ENCODE measurements around the gene MTARC2.

MTARC2 gene

GRCh38 chr1:220784751-220785150, 36.6 kb downstream of the MTARC2 start:
- no peak for TF ChIP-seq CTCF (IDR thresholded peaks at IDR 0.05; ENCODE audit: insufficient read depth, low read length, poor library complexity, severe bottlenecking)
- H3K4me3 ChIP-seq (replicated peaks; ENCODE audit: low read depth, low read length) = no peak overlapping the region
- H3K36me3 ChIP-seq (ENCODE audit: control insufficient read depth, insufficient read depth, low read length) = no peaks in the 10 kb centered on the region; the same call in 1 of the 2 replicates
- no peak for DNase-seq (ENCODE audit: extremely low read depth, insufficient read length)
- no peaks in the 10 kb centered on the region for H3K27me3 ChIP-seq (replicated peaks; ENCODE audit: control insufficient read depth, insufficient read depth, low read length)

GRCh38 chr1:220785166-220786056, 37.3 kb downstream of the MTARC2 start:
- no peaks in the 10 kb centered on the region; the same call in 1 of the 2 replicates for H3K36me3 ChIP-seq (ENCODE audit: control insufficient read depth, insufficient read depth, low read length)
- no peak overlapping the region for H3K4me3 ChIP-seq (replicated peaks; ENCODE audit: low read depth, low read length)
- H3K27me3 ChIP-seq (replicated peaks; ENCODE audit: control insufficient read depth, insufficient read depth, low read length) = no peaks in the 10 kb centered on the region
- no peak for TF ChIP-seq CTCF (IDR thresholded peaks at IDR 0.05; ENCODE audit: insufficient read depth, low read length, poor library complexity, severe bottlenecking)
- no peak for DNase-seq (ENCODE audit: extremely low read depth, insufficient read length)

- Histone ChIP-seq H3K27me3 (replicated peaks; ENCODE audit: control insufficient read depth, insufficient read depth, low read length) (no peaks in the 10 kb centered on the region), H3K4me3 (replicated peaks; ENCODE audit: low read depth, low read length) (no peak overlapping the region), H3K36me3 (ENCODE audit: control insufficient read depth, insufficient read depth, low read length) (no peaks in the 10 kb centered on the region; the same call in 1 of the 2 replicates)
- TF ChIP-seq CTCF (IDR thresholded peaks at IDR 0.05; ENCODE audit: insufficient read depth, low read length, poor library complexity, severe bottlenecking) = no peak
- DNase-seq (ENCODE audit: extremely low read depth, insufficient read length) = no peak
These were observed 37.9 kb downstream of the MTARC2 start for GRCh38 chr1:220786057-220786336.

GRCh38 chr1:220786337-220787068, 38.4 kb downstream of the MTARC2 start, which contains the start of gene MTARC1:
Gene MTARC1 (plus strand): TSS chr1:220786913. CDS start chr1:220786945, 32 bp downstream.
- Histone ChIP-seq H3K4me3 (replicated peaks; ENCODE audit: low read depth, low read length) (peak within 1 kb of the TSS; percentile 45), H3K27me3 (replicated peaks; ENCODE audit: control insufficient read depth, insufficient read depth, low read length) (no peaks in the 10 kb centered on the region), H3K36me3 (ENCODE audit: control insufficient read depth, insufficient read depth, low read length) (no peaks in the 10 kb centered on the region; the same call in 1 of the 2 replicates)
- peak; percentile 52 for DNase-seq (ENCODE audit: extremely low read depth, insufficient read length)
- TF ChIP-seq CTCF (IDR thresholded peaks at IDR 0.05; ENCODE audit: insufficient read depth, low read length, poor library complexity, severe bottlenecking) = no peak

- H3K27me3 ChIP-seq (replicated peaks; ENCODE audit: control insufficient read depth, insufficient read depth, low read length) = no peaks in the 10 kb centered on the region
- DNase-seq (ENCODE audit: extremely low read depth, insufficient read length) = no peak
- H3K4me3 ChIP-seq (replicated peaks; ENCODE audit: low read depth, low read length) = peak overlapping the region; percentile 45
- TF ChIP-seq CTCF (IDR thresholded peaks at IDR 0.05; ENCODE audit: insufficient read depth, low read length, poor library complexity, severe bottlenecking) = no peak
- H3K36me3 ChIP-seq (ENCODE audit: control insufficient read depth, insufficient read depth, low read length) = no peaks in the 10 kb centered on the region; the same call in 1 of the 2 replicates
These were observed 39.0 kb downstream of the MTARC2 start for GRCh38 chr1:220787069-220787619.
